ENCODE data around the gene CDK5. TPM values are rescaled to one million over a fixed set of nuclear protein-coding genes. Genes with fewer than 3 reads are reported as not detected.
A peak's percentile ranks its signal among the peaks of the same experiment; 100 is the strongest.

CDK5 gene
- total and polyA plus RNA-seq, 9 of the 15 experiments (the other 6 are each of a cell fraction or from before 2014, with no cell fraction given), result 3.2 to 38.0 (median 27.5) TPM

DNA sequence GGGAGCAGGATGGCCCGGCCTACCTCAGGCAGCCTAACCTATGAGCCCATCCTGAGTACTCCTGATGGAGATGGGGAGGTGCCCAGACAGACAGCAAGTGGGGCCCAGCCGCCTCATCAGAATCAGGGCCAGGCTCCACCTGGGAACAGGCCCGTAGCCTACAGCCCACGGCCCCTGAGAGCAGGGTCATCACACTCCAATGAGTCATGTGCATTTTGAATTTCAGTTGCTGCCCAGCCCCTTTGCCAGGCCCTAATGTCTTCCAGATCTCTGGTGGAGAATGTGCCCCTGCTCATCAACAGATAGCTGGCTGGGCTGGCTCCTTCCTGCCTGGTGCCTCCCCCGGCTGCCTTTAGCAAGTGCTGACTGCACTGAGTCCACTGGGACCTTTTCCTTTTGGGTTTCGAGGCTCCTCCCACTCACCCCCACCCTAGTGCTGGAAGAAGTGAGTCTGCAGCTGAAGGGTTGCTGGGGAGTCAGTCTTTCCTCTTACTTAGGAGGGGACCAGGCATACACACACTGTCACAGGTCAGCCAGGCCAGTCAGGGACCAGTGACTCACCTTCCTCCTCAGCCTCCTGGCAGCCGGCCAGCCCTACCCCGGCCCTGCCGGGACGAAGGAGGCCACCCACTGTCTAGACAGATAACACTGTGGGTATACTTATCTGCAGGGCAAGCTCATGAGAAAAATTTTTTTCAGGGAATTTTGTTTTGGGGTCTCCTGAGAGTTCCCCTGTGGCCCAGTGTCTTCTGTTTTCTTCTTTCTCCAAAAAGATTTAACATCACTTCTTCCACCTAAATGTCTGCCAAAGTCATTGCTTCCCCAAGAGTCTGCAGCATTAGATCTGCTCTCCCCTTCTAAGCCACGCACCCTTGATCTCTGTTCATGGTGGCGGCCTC, 18.5 kb downstream of the CDK5 start (continued):
- TF ChIP-seq FUS (optimal IDR thresholded peaks at IDR 0.05; ENCODE audit: low read depth, low read length) (no peak), BHLHE40 (IDR thresholded peaks at IDR 0.05; ENCODE audit: low read length) (peak; percentile 46; the same call in 1 of the 2 replicates), ARNT (IDR thresholded peaks at IDR 0.05) (peak; percentile 69 to 85; a peak in 3 of 4 replicates), CLOCK (CRISPR knock-in tag; IDR thresholded peaks at IDR 0.05; ENCODE audit: borderline replicate concordance) (0 out of 2 replicates have a peak, but pooled peaks have one; percentile 29), NCOA6 (IDR thresholded peaks at IDR 0.05) (no peak), LEF1 (IDR thresholded peaks at IDR 0.05) (peak; percentile 84), CTBP1 (IDR thresholded peaks at IDR 0.05; ENCODE audit: borderline replicate concordance) (peak; percentile 98), ATF7 (IDR thresholded peaks at IDR 0.05) (peak; percentile 96), EP400 (IDR thresholded peaks at IDR 0.05) (no peak), GABPB1 (CRISPR knock-in tag; IDR thresholded peaks at IDR 0.05) (0 out of 2 replicates have a peak, but pooled peaks have one; percentile 66), ZNF79 (CRISPR knock-in tag; IDR thresholded peaks at IDR 0.05; ENCODE audit: low read depth) (0 out of 2 replicates have a peak, but pooled peaks have one; percentile 51), HCFC1 (IDR thresholded peaks at IDR 0.05; ENCODE audit: low read depth, low read length) (0 out of 2 replicates have a peak, but pooled peaks have one; percentile 20), ZKSCAN3 (CRISPR knock-in tag; IDR thresholded peaks at IDR 0.05) (no peak), RUNX1 (IDR thresholded peaks at IDR 0.05; ENCODE audit: low read depth) (peak; percentile 37; the same call in 1 of the 2 replicates), BMI1 (IDR thresholded peaks at IDR 0.05; ENCODE audit: low read length) (no peak), ZNF717 (CRISPR knock-in tag; IDR thresholded peaks at IDR 0.05) (no peak)
- TF ChIP-seq, protein P1, sequence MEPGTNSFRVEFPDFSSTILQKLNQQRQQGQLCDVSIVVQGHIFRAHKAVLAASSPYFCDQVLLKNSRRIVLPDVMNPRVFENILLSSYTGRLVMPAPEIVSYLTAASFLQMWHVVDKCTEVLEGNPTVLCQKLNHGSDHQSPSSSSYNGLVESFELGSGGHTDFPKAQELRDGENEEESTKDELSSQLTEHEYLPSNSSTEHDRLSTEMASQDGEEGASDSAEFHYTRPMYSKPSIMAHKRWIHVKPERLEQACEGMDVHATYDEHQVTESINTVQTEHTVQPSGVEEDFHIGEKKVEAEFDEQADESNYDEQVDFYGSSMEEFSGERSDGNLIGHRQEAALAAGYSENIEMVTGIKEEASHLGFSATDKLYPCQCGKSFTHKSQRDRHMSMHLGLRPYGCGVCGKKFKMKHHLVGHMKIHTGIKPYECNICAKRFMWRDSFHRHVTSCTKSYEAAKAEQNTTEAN (CRISPR knock-in tag; IDR thresholded peaks at IDR 0.05), result peak; percentile 26; the same call in 1 of the 2 replicates
- TF ChIP-seq, protein P2, sequence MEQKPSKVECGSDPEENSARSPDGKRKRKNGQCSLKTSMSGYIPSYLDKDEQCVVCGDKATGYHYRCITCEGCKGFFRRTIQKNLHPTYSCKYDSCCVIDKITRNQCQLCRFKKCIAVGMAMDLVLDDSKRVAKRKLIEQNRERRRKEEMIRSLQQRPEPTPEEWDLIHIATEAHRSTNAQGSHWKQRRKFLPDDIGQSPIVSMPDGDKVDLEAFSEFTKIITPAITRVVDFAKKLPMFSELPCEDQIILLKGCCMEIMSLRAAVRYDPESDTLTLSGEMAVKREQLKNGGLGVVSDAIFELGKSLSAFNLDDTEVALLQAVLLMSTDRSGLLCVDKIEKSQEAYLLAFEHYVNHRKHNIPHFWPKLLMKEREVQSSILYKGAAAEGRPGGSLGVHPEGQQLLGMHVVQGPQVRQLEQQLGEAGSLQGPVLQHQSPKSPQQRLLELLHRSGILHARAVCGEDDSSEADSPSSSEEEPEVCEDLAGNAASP (IDR thresholded peaks at IDR 0.05), result no peak
- TF ChIP-seq, protein P3, sequence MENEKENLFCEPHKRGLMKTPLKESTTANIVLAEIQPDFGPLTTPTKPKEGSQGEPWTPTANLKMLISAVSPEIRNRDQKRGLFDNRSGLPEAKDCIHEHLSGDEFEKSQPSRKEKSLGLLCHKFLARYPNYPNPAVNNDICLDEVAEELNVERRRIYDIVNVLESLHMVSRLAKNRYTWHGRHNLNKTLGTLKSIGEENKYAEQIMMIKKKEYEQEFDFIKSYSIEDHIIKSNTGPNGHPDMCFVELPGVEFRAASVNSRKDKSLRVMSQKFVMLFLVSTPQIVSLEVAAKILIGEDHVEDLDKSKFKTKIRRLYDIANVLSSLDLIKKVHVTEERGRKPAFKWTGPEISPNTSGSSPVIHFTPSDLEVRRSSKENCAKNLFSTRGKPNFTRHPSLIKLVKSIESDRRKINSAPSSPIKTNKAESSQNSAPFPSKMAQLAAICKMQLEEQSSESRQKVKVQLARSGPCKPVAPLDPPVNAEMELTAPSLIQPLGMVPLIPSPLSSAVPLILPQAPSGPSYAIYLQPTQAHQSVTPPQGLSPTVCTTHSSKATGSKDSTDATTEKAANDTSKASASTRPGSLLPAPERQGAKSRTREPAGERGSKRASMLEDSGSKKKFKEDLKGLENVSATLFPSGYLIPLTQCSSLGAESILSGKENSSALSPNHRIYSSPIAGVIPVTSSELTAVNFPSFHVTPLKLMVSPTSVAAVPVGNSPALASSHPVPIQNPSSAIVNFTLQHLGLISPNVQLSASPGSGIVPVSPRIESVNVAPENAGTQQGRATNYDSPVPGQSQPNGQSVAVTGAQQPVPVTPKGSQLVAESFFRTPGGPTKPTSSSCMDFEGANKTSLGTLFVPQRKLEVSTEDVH (IDR thresholded peaks at IDR 0.05; ENCODE audit: low read depth, partially characterized antibody), result peak; percentile 28

Measured in K562 (cell line).